Keratinocyte (primary cell): ENCODE results near the gene CAPN15.

Experiments
- EZH2 ChIP-seq: IDR thresholded peaks from one replicate; pipeline ENCODE4 v1.6.1; 2012; ENCODE audit warnings: inconsistent platforms, mild to moderate bottlenecking, low read length, moderate library complexity
- TF ChIP-seq, protein P1 (sequence below), 3 experiments: IDR thresholded peaks in 1 of 3; conservative IDR thresholded peaks in 1 of 3; optimal IDR thresholded peaks in 1 of 3; 2 replicates in 2 of 3; 3 replicates in 1 of 3; pipeline versions ENCODE3 to v1.5.1; 2011; ENCODE audit warnings: low read length in 3 of 3, mild to moderate bottlenecking in 3 of 3, moderate library complexity in 2 of 3, control low read depth in 1 of 3, inconsistent platforms in 1 of 3; ENCODE audit not compliant: insufficient read depth in 2 of 3; ENCODE audit errors: extremely low read depth in 1 of 3

DNA sequence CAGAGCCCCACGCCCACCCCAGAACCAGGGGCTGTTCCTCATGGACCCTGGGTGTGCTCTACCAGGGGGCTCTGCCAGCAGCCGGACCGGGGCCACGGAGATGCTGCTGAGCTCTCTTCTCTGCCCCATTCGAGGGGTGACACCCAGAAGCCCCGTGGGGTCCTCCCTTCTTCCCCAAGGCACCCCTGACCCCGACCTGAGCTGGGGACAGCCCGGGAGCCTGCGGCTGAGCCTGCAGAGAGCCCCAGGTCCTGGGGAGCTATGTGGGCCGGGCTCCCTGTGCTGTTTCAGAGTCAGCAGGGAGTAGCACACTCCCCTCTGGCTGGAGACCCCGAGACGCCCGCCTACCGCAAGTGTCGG lies 31.5 kb downstream of the CAPN15 start:
- TF ChIP-seq, protein P1, sequence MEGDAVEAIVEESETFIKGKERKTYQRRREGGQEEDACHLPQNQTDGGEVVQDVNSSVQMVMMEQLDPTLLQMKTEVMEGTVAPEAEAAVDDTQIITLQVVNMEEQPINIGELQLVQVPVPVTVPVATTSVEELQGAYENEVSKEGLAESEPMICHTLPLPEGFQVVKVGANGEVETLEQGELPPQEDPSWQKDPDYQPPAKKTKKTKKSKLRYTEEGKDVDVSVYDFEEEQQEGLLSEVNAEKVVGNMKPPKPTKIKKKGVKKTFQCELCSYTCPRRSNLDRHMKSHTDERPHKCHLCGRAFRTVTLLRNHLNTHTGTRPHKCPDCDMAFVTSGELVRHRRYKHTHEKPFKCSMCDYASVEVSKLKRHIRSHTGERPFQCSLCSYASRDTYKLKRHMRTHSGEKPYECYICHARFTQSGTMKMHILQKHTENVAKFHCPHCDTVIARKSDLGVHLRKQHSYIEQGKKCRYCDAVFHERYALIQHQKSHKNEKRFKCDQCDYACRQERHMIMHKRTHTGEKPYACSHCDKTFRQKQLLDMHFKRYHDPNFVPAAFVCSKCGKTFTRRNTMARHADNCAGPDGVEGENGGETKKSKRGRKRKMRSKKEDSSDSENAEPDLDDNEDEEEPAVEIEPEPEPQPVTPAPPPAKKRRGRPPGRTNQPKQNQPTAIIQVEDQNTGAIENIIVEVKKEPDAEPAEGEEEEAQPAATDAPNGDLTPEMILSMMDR (optimal IDR thresholded peaks at IDR 0.05 in 1 of 3, IDR thresholded peaks at IDR 0.05 in 1 of 3, conservative IDR thresholded peaks at IDR 0.05 in 1 of 3; ENCODE audit: extremely low read depth in 1 of 3, insufficient read depth in 2 of 3, low read length in 3 of 3), result no peak
- no peak for TF ChIP-seq EZH2
